Suprapubic skin (tissue), 4 donors: Measurements from ENCODE around the gene ZNF311.

Experiments
- EP300 ChIP-seq: sonication (generic); formaldehyde crosslinking; IDR thresholded peaks from one replicate; pipeline ENCODE4 v1.6.1; 2017; ENCODE audit warnings: antibody characterized with exemption
- POLR2A ChIP-seq, 2 donors: fragments of 450-650 bp; IDR thresholded peaks; one replicate each; pipeline ENCODE4 v1.6.1; 2017; ENCODE audit warnings: antibody characterized with exemption in 2 of 2, mild to moderate bottlenecking in 2 of 2, moderate library complexity in 2 of 2
- POLR2AphosphoS5 ChIP-seq, 3 donors: sonication (generic); formaldehyde crosslinking; IDR thresholded peaks; one replicate each; pipeline ENCODE4 v1.6.1; 2017; ENCODE audit warnings: antibody characterized with exemption in 3 of 3
- TF ChIP-seq, protein P1 (sequence below), 2 donors: fragments of 200-600 bp in 1 of 2; fragments of 450-650 bp in 1 of 2; sonication (generic) in 1 of 2; IDR thresholded peaks; one replicate each; pipeline ENCODE4 v1.5.1; 2016 to 2019; ENCODE audit warnings: antibody characterized with exemption in 2 of 2, mild to moderate bottlenecking in 1 of 2, moderate library complexity in 1 of 2

GRCh38 chr6:29011276-29011734 lies 6.2 kb upstream of the ZNF311 start:
- TF ChIP-seq EP300 (no peak), POLR2A (IDR thresholded peaks at IDR 0.05) (no peak), POLR2AphosphoS5 (IDR thresholded peaks at IDR 0.05) (no peak)
- TF ChIP-seq, protein P1, sequence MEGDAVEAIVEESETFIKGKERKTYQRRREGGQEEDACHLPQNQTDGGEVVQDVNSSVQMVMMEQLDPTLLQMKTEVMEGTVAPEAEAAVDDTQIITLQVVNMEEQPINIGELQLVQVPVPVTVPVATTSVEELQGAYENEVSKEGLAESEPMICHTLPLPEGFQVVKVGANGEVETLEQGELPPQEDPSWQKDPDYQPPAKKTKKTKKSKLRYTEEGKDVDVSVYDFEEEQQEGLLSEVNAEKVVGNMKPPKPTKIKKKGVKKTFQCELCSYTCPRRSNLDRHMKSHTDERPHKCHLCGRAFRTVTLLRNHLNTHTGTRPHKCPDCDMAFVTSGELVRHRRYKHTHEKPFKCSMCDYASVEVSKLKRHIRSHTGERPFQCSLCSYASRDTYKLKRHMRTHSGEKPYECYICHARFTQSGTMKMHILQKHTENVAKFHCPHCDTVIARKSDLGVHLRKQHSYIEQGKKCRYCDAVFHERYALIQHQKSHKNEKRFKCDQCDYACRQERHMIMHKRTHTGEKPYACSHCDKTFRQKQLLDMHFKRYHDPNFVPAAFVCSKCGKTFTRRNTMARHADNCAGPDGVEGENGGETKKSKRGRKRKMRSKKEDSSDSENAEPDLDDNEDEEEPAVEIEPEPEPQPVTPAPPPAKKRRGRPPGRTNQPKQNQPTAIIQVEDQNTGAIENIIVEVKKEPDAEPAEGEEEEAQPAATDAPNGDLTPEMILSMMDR (IDR thresholded peaks at IDR 0.05): no peak
